HG02840 (cell line): Measurements from ENCODE around the gene MESP1.

Experiments used
- ATAC-seq: cut with Tn5 transposase; IDR thresholded peaks from one replicate; pipeline ENCODE4 v1.9.1; 2021; ENCODE audit warnings: mild to moderate bottlenecking, moderate library complexity, moderate number of reproducible peaks; ENCODE audit not compliant: unreplicated experiment, low FRiP score

Gene MESP1

DNA sequence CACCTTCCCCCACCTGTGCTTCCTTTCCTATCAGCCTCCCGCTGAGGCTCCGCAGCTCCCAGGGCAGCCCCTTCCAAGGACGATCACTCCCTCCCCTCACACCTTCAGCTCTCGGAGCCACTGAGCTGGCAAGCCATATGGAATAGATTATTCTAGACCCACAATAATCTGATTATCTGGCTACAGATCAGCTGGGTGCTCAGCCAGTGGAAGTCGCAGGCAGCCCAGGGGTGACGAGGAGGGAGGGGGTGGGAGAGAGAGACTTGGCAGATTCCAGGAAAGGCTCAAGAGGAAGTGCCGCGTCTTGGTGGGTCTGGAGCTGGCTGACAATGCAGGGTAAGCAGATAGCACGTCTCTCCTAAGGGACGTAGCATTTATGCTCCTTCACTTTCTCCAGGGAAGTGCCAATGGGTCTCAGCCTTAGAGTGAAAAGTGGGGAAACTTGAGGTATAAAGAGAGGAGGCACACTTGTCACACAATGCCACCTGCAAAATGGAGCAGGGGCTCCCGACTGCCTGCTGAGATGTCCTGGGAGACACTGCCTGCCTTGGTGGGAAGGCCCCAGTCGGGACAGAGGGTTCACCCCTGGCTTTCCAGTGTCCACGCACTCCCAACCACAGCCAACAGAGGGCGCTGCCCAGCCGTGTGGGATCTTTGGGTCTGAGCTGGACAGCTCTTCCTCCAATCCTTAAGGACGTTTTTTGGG is 9.4 kb upstream of the MESP1 start:
- peak; percentile 62 for ATAC-seq

- no peak for ATAC-seq
Measured at GRCh38 chr15:89759835-89760234, 8.8 kb upstream of the MESP1 start.

DNA sequence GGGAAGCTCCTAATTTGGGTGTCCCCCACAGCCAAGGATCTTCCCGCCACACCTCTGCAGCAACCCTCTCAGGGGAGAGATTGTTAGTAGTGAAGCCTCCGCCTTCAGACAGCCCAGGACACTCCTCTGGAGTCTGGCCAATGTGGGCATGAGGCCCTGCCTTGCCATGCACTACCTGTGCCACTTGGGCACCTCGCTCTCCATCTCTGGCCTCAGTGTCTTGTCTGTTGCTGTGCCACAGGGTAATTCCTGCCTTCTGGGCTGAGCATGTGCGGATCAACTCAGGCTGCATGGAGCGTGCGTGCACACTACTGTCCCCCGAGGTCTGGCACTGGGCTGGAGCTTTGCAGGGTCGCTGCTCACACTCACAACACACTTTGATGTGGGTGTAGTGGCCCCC is 7.9 kb upstream of the MESP1 start:
- no peak for ATAC-seq

DNA sequence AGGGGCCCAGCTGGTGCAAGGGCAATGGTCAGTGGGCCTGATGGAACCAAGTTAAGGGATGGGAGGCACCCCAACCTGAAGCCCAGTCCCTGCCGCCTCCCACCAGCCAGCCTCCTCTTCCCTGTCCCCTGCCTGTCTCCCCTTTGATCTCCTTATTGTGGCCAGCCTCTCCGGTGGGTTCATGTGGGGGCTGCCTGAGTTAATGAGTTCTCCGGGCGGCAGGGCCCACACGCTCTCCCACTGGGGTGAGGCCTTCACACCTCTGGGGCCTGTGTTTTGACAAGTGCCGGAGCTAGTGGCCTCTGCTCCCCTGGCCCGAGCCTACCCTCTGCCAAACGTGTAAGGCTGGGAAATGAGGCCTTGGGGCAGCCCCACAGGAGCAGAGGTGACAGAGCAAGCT is 7.2 kb upstream of the MESP1 start:
- no peak for ATAC-seq

- ATAC-seq, result no peak
Measured at GRCh38 chr15:89756897-89757296, 5.8 kb upstream of the MESP1 start.

DNA sequence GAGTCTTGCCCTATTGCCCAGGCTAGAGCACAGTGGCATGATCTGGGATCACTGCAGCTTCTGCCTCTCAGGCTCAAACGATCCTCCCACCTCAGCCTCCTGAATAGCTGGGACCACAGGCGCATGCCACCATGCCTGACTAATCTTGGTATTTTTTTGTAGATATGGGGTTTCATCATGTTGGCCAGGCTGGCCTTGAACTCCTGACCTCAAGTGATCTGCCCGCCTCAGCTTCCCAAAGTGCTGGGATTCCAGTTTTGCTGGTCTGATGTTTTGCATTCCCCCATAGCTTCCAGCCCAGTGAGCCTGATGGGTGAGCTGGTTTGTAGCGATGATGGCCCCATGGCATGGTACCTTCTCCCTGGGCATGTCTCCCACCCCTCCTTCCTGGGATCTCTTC is 4.7 kb upstream of the MESP1 start:
- ATAC-seq, result no peak

DNA sequence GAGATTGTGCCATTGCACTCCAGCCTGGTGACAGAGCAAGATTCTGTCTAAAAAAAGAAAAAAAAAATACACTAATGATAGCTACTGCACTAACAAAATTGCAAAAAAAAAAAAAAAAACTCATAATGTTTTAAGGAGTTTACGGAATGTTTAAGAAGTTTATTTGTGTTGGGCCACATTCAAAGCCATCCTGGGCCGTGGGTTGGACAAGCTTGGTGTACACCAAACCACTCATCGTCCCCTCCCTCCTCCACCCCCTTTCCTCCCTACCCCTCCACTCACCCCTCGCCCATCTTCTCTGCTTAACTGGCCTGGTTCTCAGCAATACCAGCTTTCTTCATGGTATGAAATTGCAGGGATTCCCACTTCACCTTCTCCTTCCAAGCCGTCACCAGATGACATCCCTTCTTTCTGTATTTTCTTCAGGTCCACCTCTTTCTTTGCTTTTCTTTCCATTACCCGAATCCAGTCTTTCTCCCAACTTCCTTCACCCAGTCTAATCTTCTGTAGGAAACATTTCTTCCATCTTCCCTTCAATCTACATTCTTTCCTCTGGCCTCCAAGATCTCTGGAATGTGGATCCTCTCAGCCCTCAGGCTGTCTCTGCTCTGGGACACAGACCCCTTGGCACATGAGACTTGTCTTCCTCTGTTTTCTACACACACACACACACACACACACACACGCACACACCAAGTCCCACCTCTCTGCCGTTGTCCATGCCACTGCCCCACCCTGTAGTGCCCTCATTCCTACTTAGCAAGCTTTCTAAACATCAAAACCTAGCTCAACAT is 3.5 kb upstream of the MESP1 start:
- no peak for ATAC-seq

- no peak for ATAC-seq
Measured at GRCh38 chr15:89753855-89754254, 2.8 kb upstream of the MESP1 start.

DNA sequence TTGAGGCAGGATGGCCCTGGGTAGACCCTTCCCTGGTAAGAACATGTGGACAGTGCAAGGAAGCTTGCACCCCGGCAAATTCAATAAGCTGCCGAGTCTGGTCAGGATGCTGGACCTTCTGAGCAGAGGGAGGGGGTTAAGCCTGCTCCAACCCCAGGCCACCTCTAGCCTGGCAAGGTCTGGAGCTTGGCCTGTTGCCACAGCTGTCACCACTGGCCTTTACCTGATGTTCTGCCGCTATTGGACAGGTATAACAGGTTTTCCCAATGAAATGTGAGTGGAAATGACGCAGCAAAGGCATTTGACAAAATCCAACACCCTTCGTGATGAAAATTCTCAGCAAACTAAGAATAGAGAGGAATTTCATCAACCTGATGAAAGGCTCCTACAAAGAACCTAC is 699 bp upstream of the MESP1 start:
- no peak for ATAC-seq

- ATAC-seq, result peak; percentile 14
Measured at GRCh38 chr15:89749951-89750559, 994 bp downstream of the MESP1 start.

GRCh38 chr15:89749526-89749925 is 1.5 kb downstream of the MESP1 start:
- ATAC-seq, result no peak

GRCh38 chr15:89749054-89749453 is 2.0 kb downstream of the MESP1 start:
- ATAC-seq, result no peak

GRCh38 chr15:89747708-89748682 is 3.1 kb downstream of the MESP1 start:
- ATAC-seq, result no peak

- ATAC-seq, result no peak
Measured at GRCh38 chr15:89746386-89746780, 4.7 kb downstream of the MESP1 start.

GRCh38 chr15:89745768-89746167 is 5.3 kb downstream of the MESP1 start:
- ATAC-seq, result no peak

DNA sequence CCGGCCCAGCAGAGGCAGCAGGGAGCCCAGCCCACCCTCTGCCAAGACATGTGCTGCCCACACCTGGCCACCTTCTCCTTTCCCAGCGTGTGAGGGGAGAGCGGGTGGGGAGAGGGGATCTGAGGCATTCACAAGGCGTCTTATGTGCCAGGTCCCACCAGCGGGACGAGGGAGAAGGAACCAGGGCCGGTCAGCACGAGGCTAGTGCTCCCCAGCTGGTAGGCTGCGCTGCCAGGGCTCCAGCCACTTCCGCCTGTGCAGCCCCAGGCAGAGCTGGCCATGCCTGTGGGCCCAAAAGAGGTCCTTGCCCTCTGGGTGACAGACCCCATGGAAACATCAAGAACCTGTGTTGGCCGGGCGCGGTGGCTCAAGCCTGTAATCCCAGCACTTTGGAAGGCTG is 5.9 kb downstream of the MESP1 start:
- no peak for ATAC-seq

DNA sequence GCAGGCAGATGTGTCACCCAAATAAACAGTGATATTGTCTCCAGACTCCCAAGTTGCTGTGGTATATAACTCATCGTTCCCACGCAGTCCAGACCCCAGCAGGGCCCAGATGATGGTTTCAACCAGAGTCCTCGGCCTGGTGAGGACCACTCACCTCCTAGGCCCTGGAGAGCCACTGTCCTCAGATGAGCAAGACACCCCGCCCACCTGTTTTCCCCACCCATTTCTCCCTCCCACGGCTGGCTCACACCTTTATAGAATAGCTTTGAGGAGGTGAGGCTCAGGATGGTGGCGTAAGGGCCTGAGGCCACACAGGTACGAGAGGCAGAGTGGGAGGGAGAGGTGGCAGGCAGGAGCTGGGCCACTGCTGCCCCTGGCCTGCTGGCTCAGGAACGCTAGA is 7.5 kb downstream of the MESP1 start:
- no peak for ATAC-seq

DNA sequence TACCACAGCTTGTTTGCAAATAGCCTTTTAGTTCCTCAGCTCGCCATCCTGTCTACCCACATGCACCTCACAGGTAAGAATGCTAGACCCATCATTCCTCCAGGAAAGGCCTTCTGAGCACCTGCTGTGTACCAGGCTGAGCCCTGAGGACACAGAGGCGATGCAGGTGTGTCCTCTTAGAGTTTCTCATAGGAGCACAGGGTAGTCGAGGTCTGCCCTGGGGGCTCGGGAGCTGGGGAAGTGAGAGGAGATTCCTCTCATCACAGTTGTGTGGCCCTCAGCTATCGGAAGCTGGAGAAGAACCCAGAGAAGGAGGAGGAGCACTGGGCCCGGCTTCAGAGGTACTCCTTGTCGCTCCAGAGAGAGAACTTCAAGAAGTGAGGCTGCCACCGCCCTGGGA is 8.0 kb downstream of the MESP1 start:
- ATAC-seq, result no peak

DNA sequence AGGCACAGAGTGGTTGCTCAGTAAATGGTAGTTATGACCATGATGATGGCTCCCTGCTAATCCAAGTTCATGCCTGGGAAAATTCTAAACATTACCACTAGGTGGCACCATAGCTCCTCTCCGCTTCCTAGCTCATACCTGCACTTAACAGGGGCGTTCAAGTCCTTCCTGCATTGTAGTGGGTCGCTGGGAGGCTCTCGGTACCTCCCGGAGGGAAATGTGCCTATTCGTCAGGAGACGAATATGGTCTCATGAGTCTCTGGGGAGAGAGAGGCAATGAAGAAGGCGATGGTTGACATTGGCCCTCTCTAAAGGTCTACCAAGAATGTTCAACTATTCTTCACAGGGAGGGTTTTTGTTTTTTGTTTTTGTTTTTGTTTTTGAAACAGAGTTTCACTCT is 10.9 kb downstream of the MESP1 start:
- ATAC-seq, result no peak

DNA sequence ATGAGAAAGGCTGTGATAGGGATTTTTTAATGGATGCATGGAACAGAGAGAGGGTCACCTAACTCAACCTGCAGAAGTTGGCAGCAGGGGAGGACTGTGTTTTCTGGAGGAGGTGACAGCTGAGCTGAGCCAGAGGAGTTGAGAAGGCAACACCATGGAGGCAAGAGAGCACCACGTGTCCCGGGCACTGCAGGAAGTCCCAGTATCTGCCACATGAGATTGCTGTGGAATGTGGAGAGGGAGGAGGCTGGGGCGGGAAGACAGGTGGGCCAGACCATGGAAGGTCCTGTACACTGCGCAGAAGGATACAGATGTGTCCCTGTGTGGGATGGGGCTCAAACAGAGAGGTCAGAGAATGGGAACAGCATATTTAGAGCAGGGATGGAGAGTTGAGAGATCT is 15.3 kb downstream of the MESP1 start:
- no peak for ATAC-seq
